GF-D8 (cell line): ENCODE measurements around the gene ZNF22.
"Not testable (repeated sequence)": the region's sequence is repeated elsewhere in the genome, so short reads cannot be mapped to it uniquely, and the experiment has no call there.

ENCODE experiments used
- DNase-seq: peaks from one replicate; lab custom pipeline; 2025; lab: John Stamatoyannopoulos, UW

ZNF22 gene

GRCh38 chr10:44991571-44991970 lies 9.2 kb upstream of the ZNF22 start:
- DNase-seq, result no peak

DNA sequence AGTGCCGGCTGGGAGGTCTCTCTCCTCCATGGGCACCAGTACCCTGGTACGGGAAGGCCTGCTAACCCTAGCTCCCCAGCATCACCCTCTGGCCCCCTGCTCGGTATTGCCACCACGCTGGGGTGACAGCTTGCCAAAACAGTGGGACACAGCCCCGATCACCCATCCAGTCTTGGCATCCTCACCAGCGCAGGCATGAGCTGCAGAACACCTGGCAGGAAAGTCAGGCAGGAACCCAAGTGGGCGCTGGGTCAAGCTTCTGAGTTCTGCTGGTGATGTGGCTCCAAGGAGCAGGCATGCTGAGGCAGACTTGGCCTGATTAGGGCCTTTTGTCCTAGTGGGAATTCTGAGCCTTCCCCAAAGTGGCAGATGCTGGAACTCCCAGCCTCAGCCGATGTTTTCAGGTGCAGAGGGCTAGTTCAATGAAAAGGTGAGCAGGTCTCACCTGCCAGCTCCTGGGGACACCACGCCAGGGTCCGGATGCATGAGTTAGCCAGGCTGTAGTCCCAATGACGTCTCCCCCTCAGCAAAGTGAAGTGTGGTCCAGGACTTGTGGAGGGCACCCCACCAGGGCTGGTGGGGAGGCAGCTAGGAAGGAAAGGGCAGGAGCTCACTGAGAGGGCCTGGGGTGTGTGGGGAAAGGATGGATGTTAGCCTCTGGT lies 8.5 kb upstream of the ZNF22 start:
- DNase-seq, result no peak

DNA sequence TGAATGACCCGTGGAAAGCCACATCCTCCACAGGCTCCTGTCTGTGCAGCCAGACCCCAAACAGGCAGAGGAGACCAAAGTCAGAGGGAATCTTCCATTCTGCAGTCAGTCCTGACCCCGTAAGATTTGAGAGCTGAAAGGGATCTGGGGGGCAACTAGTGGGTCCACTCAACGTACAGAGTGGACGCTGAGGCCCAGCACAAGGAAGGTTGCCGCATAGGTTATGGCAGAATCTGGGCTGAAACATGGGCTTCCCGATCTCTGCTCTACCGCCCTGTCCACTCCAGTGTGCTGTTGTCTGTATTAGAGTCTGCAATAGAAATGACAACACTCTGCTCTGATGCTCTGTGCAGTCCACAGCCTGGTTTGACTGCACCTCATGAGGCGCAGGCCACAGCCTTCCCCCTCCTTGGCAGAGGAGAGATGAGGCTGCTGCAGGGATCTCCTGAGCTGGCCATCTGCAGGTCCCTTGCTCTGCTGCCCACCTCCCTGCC lies 7.9 kb upstream of the ZNF22 start:
- DNase-seq, result no peak

- no peak for DNase-seq
These were observed 7.3 kb upstream of the ZNF22 start for GRCh38 chr10:44993226-44993921.

DNA sequence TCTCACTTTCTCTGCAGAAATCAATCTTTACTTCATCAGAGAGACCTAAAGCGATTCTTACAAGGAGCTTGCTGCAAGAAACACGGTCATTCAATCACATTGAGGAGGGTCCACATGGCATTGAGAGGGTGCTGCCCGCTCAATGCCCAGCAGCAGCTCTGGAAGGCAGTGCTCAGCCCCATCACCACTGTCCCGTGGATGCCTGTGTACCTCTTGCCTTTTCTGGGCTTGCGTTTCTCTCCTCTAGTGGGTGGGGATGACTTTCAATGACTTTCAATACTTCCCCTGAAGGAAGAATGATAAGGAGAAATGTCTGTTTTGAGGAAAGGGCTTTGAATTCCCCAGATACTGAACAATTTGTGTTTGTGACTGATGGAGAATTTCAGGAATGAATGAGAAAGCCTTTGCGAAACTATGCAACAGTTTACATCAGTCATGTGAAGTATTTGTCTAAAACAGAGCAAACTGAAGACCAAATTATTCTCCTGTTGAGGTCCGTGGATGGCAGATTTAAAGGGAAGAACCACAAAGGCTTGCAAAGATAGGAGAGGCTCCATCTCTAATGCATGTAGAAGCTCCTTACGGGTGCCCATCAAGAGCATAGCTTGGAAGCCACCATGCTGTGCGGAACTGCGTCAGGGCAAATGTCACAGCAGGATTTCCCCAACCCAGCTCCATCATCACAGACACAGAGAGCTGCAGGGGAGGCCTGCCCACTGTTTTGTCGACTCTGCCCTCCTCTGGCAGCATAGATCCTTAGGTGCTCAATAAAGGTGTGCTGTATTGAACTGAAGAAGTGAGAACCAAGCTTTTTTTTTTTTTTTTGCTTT lies 6.6 kb upstream of the ZNF22 start:
- DNase-seq, result no peak

DNA sequence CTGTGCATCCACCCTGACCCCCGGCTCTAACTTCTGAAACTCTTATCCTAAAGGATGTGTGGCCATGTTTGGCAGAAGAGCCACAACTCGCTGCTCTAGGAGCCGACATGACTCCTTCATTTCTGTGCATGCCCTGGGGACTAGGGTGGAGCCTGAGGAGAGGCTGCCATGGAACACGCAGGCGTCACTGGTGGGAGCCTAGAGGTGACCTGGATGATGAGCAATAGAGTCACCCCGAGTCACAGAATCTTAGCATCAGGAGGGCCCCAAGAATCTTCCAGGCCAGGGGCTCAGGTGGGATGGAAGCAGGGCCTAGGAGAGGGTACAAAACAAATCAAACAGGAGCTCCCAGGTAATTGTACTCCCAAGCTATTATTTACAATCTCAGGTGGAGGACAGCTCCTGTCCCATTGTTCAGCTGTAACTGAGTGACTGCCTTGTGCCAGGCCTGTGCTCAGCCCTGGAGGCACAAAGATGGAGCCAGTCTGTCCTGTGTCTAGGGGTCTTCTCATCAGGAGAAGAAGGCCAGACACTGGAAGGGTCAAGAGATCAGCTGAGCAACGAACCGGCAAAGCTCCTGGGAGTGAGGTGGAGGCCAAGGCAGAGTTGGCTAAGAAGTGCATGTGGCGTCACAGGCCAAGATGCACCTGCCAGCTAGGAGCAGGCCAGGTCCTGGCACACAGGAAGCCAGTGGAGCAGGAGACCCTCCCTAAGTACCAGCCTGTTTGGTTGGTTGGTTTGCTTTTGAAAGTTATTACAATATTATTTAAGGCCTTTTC lies 5.8 kb upstream of the ZNF22 start:
- DNase-seq, result no peak

DNA sequence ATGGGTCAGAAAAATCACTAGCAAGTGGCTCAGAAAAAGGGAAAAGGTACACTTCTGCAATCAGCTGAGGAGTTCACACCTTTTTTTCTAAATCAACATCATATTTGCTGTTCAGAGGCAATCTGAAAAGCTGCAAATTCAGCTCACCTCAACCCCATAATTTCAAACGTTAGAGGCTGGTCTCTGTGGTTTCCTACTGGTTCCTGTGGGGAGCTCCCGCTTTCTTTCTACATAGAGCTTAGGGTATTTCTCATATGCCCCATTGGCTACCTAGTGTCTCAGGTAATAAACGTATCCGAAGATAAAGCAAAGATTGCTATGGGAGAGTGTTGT lies 5.2 kb upstream of the ZNF22 start:
- peak; percentile 38 for DNase-seq

- DNase-seq, result peak; percentile 62
These were observed 4.6 kb upstream of the ZNF22 start for GRCh38 chr10:44995914-44996669.

DNA sequence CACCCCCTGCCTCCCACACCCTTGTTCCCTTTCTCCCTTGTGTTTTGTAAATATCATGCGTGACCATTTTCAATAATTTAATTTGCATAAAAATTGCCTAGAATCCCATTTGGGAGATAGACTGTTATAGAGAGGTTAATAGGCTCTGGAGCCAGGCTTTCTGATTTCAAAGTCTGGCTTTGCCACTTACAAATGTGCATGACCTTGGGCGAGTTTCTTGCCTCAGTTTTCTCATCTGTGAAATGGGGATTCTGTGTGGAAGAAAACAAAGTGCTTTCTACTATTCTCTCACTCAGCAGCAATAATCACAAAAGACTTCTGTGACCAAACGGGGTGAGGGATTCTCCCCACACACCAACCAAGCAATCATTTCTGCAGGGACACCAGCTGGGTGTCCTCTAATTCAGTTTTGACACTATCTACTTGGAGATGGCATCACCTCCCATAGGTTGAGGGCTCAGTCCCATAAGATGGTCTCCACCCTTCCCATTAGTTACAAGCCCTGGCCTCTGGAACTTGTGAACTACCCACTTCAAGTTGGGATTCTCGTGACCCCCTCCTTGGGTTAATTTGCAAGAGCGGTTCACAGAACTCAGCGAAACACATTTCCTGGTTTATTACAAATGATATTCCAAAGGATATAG lies 3.5 kb upstream of the ZNF22 start:
- DNase-seq, result no peak

GRCh38 chr10:44998146-44998631 lies 2.5 kb upstream of the ZNF22 start:
- no peak for DNase-seq

DNA sequence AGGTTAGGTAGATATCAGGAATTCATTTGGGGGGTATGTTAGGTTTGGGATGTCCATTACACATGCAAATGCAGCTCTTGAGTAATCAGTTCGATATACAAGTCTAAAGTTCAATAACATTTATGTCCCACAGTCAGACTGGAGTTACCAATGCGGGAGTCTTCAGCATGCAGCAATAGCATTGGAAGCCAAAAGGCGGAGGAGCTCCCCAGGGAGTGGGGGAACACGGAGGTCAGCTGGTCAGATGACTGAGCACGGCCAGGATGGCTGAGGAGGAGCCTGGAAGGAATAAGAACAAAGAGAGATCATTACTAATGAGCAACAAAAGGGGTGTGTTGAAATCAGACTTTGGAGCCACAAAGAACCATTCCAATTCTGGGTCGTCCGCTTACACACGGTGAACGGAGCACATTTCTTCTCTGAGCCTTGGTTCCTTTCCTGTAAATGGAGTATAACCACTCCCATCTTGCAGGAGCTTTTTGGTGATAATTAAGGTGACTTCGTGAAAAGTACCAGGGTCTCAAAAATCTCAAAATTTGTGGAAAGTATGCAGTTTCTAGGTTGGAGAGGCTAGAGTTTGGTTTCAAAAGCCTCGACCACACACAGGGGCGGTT lies 478 bp upstream of the ZNF22 start:
- peak; percentile 65 for DNase-seq

DNA sequence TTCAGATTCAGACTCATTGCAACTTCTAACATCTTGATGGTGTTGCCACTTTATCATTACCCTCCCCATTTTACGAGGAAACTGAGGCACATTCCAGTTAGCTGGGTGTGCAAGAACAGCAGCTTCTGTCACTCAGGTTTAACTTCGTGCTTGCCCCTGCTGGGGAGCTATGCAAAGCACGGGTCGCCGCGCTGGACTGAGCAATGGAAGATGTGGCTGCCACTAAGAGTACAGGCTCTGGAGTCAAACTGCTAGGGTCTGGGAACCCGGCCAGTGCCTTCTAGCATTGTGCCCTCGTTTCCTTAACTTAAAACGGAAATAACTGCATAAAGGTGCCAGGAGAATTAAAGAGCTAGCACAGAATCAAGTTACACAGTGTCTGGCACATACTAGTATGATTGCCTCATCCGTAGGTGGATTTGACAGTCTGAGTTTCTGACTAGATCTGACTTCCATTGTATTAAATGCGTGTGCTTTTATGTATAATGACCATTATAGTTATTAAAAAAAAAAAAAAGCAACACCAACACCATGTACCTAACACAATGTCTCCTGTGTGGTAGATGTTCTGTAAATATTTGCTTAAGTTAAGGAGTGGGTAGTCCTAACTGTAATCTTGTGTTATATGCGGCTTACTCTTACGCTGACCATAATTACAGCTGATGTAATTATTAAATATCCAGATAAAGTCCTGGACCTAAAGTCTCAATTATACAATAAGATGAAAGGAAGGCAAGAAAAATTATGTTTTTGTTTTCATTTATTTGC lies 842 bp downstream of the ZNF22 start:
- peak; percentile 60 for DNase-seq

DNA sequence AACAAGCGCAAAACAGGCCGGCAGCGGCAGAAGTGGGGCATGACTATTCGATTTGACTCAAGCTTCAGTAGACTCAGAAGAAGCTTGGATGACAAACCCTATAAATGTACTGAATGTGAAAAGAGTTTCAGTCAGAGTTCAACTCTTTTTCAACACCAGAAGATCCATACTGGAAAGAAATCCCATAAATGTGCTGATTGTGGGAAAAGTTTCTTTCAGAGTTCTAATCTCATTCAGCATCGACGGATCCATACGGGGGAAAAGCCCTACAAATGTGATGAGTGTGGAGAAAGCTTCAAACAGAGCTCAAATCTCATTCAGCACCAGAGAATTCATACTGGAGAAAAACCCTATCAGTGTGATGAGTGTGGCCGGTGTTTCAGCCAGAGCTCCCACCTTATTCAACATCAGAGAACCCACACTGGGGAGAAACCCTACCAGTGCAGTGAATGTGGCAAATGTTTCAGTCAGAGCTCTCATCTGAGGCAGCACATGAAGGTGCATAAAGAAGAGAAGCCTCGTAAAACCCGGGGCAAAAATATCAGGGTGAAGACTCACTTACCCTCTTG lies 2.8 kb downstream of the ZNF22 start:
- DNase-seq, result no peak

- DNase-seq, result no peak
These were observed 3.9 kb downstream of the ZNF22 start for GRCh38 chr10:45004661-45005060.

- DNase-seq, result no peak
These were observed 4.6 kb downstream of the ZNF22 start for GRCh38 chr10:45005284-45005683.

GRCh38 chr10:45006276-45007030 lies 5.7 kb downstream of the ZNF22 start:
- no peak for DNase-seq

DNA sequence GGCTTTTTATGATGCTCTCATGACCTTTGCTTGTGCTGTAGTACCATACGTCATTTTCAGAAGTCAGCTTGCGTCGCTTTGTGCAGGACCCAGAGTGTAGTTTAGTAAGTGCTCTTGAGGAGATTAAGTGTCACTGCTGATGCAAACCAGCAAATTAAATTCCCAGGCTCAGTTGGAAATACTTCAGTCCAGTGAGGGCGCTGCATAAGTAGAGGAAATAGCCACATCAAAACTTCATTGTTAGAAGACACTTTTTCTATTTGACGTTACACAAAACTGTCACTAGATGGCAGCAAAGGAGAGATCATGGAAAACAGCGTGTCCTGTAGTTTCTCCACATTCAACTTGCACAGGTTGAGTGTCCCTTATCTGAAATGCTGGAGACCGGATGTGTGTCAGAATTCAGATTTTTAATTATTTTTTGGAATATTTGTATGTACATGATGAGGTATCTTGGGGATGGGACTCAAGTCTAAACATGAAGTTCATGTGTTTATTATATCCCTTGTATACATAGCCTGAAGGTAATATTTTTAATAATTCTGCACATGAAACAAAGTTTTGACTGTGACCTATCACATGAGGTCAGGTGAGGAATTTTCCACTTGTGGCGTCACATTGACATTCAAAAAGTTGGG lies 7.9 kb downstream of the ZNF22 start:
- DNase-seq, result peak; percentile 53

DNA sequence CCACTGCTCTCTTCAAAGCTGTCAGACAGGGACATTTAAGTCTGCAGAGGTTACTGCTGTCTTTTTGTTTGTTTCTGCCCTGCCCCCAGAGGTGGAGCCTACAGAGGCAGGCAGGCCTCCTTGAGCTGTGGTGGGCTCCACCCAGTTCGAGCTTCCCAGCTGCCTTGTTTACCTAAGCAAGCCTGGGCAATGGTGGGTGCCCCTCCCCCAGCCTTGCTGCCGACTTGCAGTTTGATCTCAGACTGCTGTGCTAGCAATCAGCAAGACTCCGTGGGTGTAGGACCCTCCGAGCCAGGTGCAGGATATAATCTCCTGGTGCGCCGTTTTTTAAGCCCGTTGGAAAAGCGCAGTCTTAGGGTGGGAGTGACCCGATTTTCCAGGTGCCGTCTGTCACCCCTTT lies 13.8 kb downstream of the ZNF22 start:
- not testable (repeated sequence) for DNase-seq
